Measurements from ENCODE around the gene LIN28A.

- no peak for TF ChIP-seq CTCF (IDR thresholded peaks at IDR 0.05)
- no peak for TF ChIP-seq EZH2 (IDR thresholded peaks at IDR 0.05; ENCODE audit: borderline replicate concordance, insufficient read depth, low read depth, low read length, poor library complexity, severe bottlenecking)
These were observed 45.7 kb upstream of the LIN28A start for GRCh38 chr1:26364956-26365355.

Measured in B cell (primary cell).